HT-29 (cell line): Measurements from ENCODE around the gene TMEM184B. TPM values are rescaled to one million over a fixed set of nuclear protein-coding genes. Genes with fewer than 3 reads are reported as not detected.

Source experiments
- DNase-seq: peaks from one replicate; pipeline ENCODE4 v3.0.0-alpha.2; 2015; ENCODE audit warnings: low spot score
- total RNA-seq: library from RNA; depleted of rRNA; stranded (reverse); fragments of >200 nt; shearing (Covaris generic); gene quantifications from 2 replicates; pipeline ENCODE4 v1.2.3, GENCODE V29; 2014

Gene TMEM184B
- total RNA-seq, 1 experiment from 2014 or later = 30.7 TPM

- no peak for DNase-seq
Observed at GRCh38 chr22:38226853-38227649, 45.8 kb downstream of the TMEM184B start.

- no peak for DNase-seq
Observed at GRCh38 chr22:38223289-38223960, 49.4 kb downstream of the TMEM184B start.

GRCh38 chr22:38222797-38223119 is 50.1 kb downstream of the TMEM184B start:
- DNase-seq = peak; percentile 36

GRCh38 chr22:38221908-38222796 is 50.7 kb downstream of the TMEM184B start:
- no peak for DNase-seq

- DNase-seq = no peak
Observed at GRCh38 chr22:38221407-38221806, 51.4 kb downstream of the TMEM184B start.

- no peak for DNase-seq
Observed at GRCh38 chr22:38220653-38221386, 52.0 kb downstream of the TMEM184B start.

GRCh38 chr22:38220163-38220562 is 52.6 kb downstream of the TMEM184B start:
- DNase-seq = no peak

GRCh38 chr22:38219632-38220031 is 53.2 kb downstream of the TMEM184B start:
- no peak for DNase-seq

- peak; percentile 86 for DNase-seq
Observed at GRCh38 chr22:38218661-38219622, 53.9 kb downstream of the TMEM184B start.

GRCh38 chr22:38215156-38216038 is 57.4 kb downstream of the TMEM184B start:
- no peak for DNase-seq

- DNase-seq = no peak
Observed at GRCh38 chr22:38214302-38215056, 58.3 kb downstream of the TMEM184B start.

GRCh38 chr22:38213990-38214301 is 58.9 kb downstream of the TMEM184B start:
- DNase-seq = no peak

- no peak for DNase-seq
Observed at GRCh38 chr22:38213319-38213989, 59.4 kb downstream of the TMEM184B start.

GRCh38 chr22:38212442-38212841 is 60.4 kb downstream of the TMEM184B start:
- DNase-seq = no peak

- DNase-seq = no peak
Observed at GRCh38 chr22:38211556-38211955, 61.3 kb downstream of the TMEM184B start.

GRCh38 chr22:38208551-38208968 is 64.2 kb downstream of the TMEM184B start:
- no peak for DNase-seq

GRCh38 chr22:38207898-38208432 is 64.8 kb downstream of the TMEM184B start:
- DNase-seq = no peak
